ENCODE data around the gene STX2.

STX2 gene

GRCh38 chr12:130839770-130840404 lies 837 bp upstream of the STX2 start:
- FAIRE-seq: no peak
- TF ChIP-seq POLR2A (IDR thresholded peaks at IDR 0.05; ENCODE audit: low read depth, low read length): no peak
- TF ChIP-seq POLR2AphosphoS5 (IDR thresholded peaks at IDR 0.05; ENCODE audit: low read depth, low read length): no peak
- no peak for TF ChIP-seq TAF1 (IDR thresholded peaks at IDR 0.05; ENCODE audit: borderline replicate concordance, low read depth, low read length)
- DNase-seq (ENCODE audit: insufficient read length): no peak

- FAIRE-seq (no peak), DNase-seq (ENCODE audit: insufficient read length) (peak; percentile 41)
- TF ChIP-seq TAF1 (IDR thresholded peaks at IDR 0.05; ENCODE audit: borderline replicate concordance, low read depth, low read length) (no peak), POLR2A (IDR thresholded peaks at IDR 0.05; ENCODE audit: low read depth, low read length) (no peak), POLR2AphosphoS5 (IDR thresholded peaks at IDR 0.05; ENCODE audit: low read depth, low read length) (no peak)
Measured at GRCh38 chr12:130838284-130838950, 633 bp downstream of the STX2 start.

DNA sequence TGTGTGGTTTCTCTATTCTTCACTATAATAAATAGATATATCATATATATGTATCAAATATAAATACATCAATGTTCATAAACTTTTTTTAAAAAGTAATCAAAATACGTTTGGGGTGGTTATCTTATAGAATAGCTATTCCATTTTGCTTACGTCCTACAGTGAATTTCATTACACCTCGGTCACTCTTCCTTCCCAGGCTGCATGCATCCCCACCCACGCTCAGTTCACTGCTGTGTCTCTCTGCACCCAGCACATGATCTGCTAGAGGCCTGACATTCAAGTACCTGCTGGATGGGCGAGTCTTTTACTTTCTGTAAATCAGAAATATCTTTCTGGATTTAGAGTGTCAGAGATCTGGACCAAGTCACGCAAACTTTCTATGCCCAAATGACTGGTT lies 3.6 kb downstream of the STX2 start:
- DNase-seq (ENCODE audit: insufficient read length) (no peak), FAIRE-seq (no peak)
- TF ChIP-seq TAF1 (IDR thresholded peaks at IDR 0.05; ENCODE audit: borderline replicate concordance, low read depth, low read length): no peak

GRCh38 chr12:130835011-130835410 lies 4.0 kb downstream of the STX2 start:
- no peak for TF ChIP-seq TAF1 (IDR thresholded peaks at IDR 0.05; ENCODE audit: borderline replicate concordance, low read depth, low read length)
- no peak for DNase-seq (ENCODE audit: insufficient read length)

GRCh38 chr12:130832561-130833209 lies 6.4 kb downstream of the STX2 start:
- FAIRE-seq: no peak
- DNase-seq (ENCODE audit: insufficient read length): no peak
- TF ChIP-seq POLR2AphosphoS5 (IDR thresholded peaks at IDR 0.05; ENCODE audit: low read depth, low read length): no peak
- TF ChIP-seq TAF1 (IDR thresholded peaks at IDR 0.05; ENCODE audit: borderline replicate concordance, low read depth, low read length): no peak
- no peak for TF ChIP-seq POLR2A (IDR thresholded peaks at IDR 0.05; ENCODE audit: low read depth, low read length)

More at GRCh38 chr12:130835011-130835410, 4.0 kb downstream of the STX2 start:
- FAIRE-seq: no peak

DNA sequence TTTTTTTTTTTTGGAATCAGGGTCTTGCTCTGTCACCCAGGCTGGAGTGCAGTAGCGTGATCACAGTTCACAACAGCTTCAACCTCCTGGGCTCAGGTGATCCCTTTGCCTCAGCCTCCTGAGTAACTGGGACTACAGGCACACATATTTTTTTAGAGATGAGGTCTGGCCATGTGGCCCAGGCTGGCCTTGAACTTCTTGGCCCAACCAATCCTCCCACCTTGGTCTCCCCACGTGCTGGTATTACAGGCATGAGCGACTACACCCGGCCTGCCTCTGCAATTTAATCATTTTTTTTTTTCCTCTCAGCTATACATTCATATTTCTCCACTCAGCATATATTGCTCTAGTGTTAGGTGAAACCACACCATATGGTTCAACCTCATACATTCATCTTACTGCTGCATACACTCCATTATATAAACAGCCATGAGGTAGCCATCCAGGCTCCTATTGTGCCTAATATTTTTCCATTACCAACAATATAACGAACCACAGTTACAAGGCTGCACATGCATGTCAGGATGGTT lies 7.1 kb downstream of the STX2 start:
- no peak for FAIRE-seq
- no peak for DNase-seq (ENCODE audit: insufficient read length)
- no peak for TF ChIP-seq TAF1 (IDR thresholded peaks at IDR 0.05; ENCODE audit: borderline replicate concordance, low read depth, low read length)
- TF ChIP-seq POLR2A (IDR thresholded peaks at IDR 0.05; ENCODE audit: low read depth, low read length): no peak
- no peak for TF ChIP-seq POLR2AphosphoS5 (IDR thresholded peaks at IDR 0.05; ENCODE audit: low read depth, low read length)

GRCh38 chr12:130831246-130831645 lies 7.8 kb downstream of the STX2 start:
- no peak for FAIRE-seq
- no peak for TF ChIP-seq POLR2A (IDR thresholded peaks at IDR 0.05; ENCODE audit: low read depth, low read length)
- no peak for TF ChIP-seq TAF1 (IDR thresholded peaks at IDR 0.05; ENCODE audit: borderline replicate concordance, low read depth, low read length)
- TF ChIP-seq POLR2AphosphoS5 (IDR thresholded peaks at IDR 0.05; ENCODE audit: low read depth, low read length): no peak

DNA sequence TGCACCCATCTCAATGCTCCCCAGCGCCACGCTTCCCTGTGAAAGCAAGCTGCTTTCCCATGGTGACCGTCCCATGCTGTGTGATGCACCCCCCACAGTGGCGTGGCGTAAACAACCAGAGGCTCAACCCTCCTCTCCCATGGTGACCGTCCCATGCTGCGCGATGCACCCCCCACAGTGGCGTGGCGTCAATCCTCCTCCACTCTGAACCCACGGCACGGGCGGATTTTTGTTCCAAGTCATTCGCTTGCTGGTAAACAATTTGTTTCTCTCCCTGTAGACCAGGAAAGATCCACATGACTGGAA lies 8.9 kb downstream of the STX2 start:
- DNase-seq (ENCODE audit: insufficient read length) (no peak), FAIRE-seq (no peak)
- TF ChIP-seq POLR2AphosphoS5 (IDR thresholded peaks at IDR 0.05; ENCODE audit: low read depth, low read length) (no peak), TAF1 (IDR thresholded peaks at IDR 0.05; ENCODE audit: borderline replicate concordance, low read depth, low read length) (no peak), POLR2A (IDR thresholded peaks at IDR 0.05; ENCODE audit: low read depth, low read length) (no peak)

More at GRCh38 chr12:130831246-130831645, 7.8 kb downstream of the STX2 start:
- DNase-seq (ENCODE audit: insufficient read length): no peak

DNA sequence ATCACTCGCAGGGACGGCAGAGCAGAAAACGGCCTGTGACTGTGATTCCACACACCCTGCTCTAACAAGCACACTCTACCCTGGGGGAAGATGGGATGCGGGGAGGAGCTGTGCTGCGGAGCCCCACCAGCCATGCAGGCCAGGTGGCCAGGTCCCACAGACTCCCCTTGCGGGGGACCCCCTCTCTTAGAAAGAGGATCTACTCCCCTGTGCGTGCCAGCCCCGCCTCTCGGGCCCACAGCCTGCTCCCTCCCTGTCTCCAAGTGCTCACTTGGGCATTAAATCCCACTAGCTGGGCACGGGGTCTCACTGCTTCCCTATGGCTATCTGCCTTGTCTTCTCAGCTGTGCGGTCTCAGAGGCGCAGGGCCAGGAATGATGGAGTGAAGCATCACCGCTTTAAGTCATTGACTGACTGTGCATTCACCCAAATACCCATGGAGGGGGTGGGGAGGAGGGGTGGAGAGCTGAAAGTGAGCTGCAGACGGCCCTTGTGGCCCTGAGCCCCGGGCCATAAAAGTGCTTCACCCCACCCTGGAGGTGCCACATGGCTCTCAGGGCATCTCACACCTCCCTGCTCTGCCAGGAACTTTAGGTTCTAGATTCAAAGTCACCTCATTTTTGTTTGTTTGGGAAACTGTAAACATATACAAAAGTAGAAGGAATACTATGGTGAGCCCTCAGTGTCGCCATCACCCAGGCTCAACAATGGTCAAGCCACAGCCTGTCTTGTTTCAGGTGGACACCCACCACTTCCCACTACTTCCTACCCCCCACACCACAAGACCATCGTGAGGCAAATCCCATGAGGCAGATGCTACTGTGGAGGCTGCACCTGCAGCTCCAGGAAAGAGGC lies 9.4 kb downstream of the STX2 start:
- TF ChIP-seq POLR2AphosphoS5 (IDR thresholded peaks at IDR 0.05; ENCODE audit: low read depth, low read length): no peak
- no peak for TF ChIP-seq TAF1 (IDR thresholded peaks at IDR 0.05; ENCODE audit: borderline replicate concordance, low read depth, low read length)
- no peak for TF ChIP-seq POLR2A (IDR thresholded peaks at IDR 0.05; ENCODE audit: low read depth, low read length)
- DNase-seq (ENCODE audit: insufficient read length): no peak
- no peak for FAIRE-seq

- FAIRE-seq (no peak), DNase-seq (ENCODE audit: insufficient read length) (no peak)
- TF ChIP-seq POLR2AphosphoS5 (IDR thresholded peaks at IDR 0.05; ENCODE audit: low read depth, low read length) (no peak), POLR2A (IDR thresholded peaks at IDR 0.05; ENCODE audit: low read depth, low read length) (no peak), TAF1 (IDR thresholded peaks at IDR 0.05; ENCODE audit: borderline replicate concordance, low read depth, low read length) (no peak)
Measured at GRCh38 chr12:130828895-130829294, 10.2 kb downstream of the STX2 start.

GRCh38 chr12:130827432-130827831 lies 11.6 kb downstream of the STX2 start:
- FAIRE-seq: no peak
- TF ChIP-seq POLR2AphosphoS5 (IDR thresholded peaks at IDR 0.05; ENCODE audit: low read depth, low read length): no peak
- no peak for TF ChIP-seq TAF1 (IDR thresholded peaks at IDR 0.05; ENCODE audit: borderline replicate concordance, low read depth, low read length)
- TF ChIP-seq POLR2A (IDR thresholded peaks at IDR 0.05; ENCODE audit: low read depth, low read length): no peak
- no peak for DNase-seq (ENCODE audit: insufficient read length)
